NOMO-1 treated with DMSO at 0.1 percent for 48 hours (cell line): ENCODE results near the gene SPACA6.

ENCODE experiments used
- DNase-seq: peaks from one replicate; lab custom pipeline; 2025; ENCODE audit not compliant: unreplicated experiment; lab: John Stamatoyannopoulos, UW

The SPACA6 gene

GRCh38 chr19:51688671-51689571, 4.2 kb upstream of the SPACA6 start:
- no peak for DNase-seq

- peak; percentile 13 for DNase-seq
Measured at GRCh38 chr19:51689751-51690453, 3.2 kb upstream of the SPACA6 start.

- DNase-seq = peak; percentile 2
Measured at GRCh38 chr19:51690454-51691073, 2.6 kb upstream of the SPACA6 start.

- DNase-seq = peak; percentile 7
Measured at GRCh38 chr19:51691074-51691583, 2.0 kb upstream of the SPACA6 start.

GRCh38 chr19:51691584-51692428, 1.3 kb upstream of the SPACA6 start:
- no peak for DNase-seq

GRCh38 chr19:51692468-51692867, 662 bp upstream of the SPACA6 start:
- DNase-seq = no peak

GRCh38 chr19:51693819-51694218, 689 bp downstream of the SPACA6 start:
- no peak for DNase-seq

GRCh38 chr19:51694318-51695085, 1.4 kb downstream of the SPACA6 start:
- no peak for DNase-seq

- DNase-seq = no peak
Measured at GRCh38 chr19:51695088-51695487, 2.0 kb downstream of the SPACA6 start.

- no peak for DNase-seq
Measured at GRCh38 chr19:51695702-51696315, 2.7 kb downstream of the SPACA6 start.

GRCh38 chr19:51696606-51697005, 3.5 kb downstream of the SPACA6 start:
- no peak for DNase-seq

GRCh38 chr19:51697169-51697776, 4.1 kb downstream of the SPACA6 start:
- no peak for DNase-seq

GRCh38 chr19:51698296-51698695, 5.2 kb downstream of the SPACA6 start:
- DNase-seq = no peak

GRCh38 chr19:51699170-51699569, 6.0 kb downstream of the SPACA6 start:
- DNase-seq = no peak

GRCh38 chr19:51701468-51702100, 8.5 kb downstream of the SPACA6 start:
- no peak for DNase-seq

- DNase-seq = no peak
Measured at GRCh38 chr19:51702103-51702824, 9.1 kb downstream of the SPACA6 start.

GRCh38 chr19:51702825-51703574, 9.9 kb downstream of the SPACA6 start:
- no peak for DNase-seq
